Ishikawa (cell line): ENCODE measurements around the gene CPA5.

ENCODE experiments used
- CEBPB ChIP-seq: IDR thresholded peaks from 2 replicates; pipeline ENCODE4 v1.6.1; 2012
- EP300 ChIP-seq: IDR thresholded peaks from 2 replicates; pipeline ENCODE4 v1.6.1; 2012; ENCODE audit warnings: borderline replicate concordance
- FOXM1 ChIP-seq: IDR thresholded peaks from 2 replicates; pipeline ENCODE4 v1.6.1; 2012; ENCODE audit warnings: low read depth, borderline replicate concordance
- MAX ChIP-seq: IDR thresholded peaks from 2 replicates; pipeline ENCODE4 v1.6.1; 2012
- RAD21 ChIP-seq: IDR thresholded peaks from 2 replicates; pipeline ENCODE4 v1.6.1; 2012; ENCODE audit warnings: low read depth
- YY1 ChIP-seq: IDR thresholded peaks from 2 replicates; pipeline ENCODE4 v1.6.1; 2012; ENCODE audit warnings: low read depth
- ZBTB7A ChIP-seq: IDR thresholded peaks from 2 replicates; pipeline ENCODE4 v1.6.1; 2012; ENCODE audit warnings: low read depth

GRCh38 chr7:130351791-130352090 is 7.1 kb downstream of the CPA5 start:
- TF ChIP-seq CEBPB (no peak), EP300 (no peak), YY1 (no peak), RAD21 (no peak), ZBTB7A (no peak), MAX (no peak), FOXM1 (no peak)
